Measurements from ENCODE around the gene INAFM2.

The INAFM2 gene

GRCh38 chr15:40365624-40366456 lies 42.3 kb downstream of the INAFM2 start:
- FAIRE-seq, result no peak

GRCh38 chr15:40366457-40367370 lies 43.2 kb downstream of the INAFM2 start:
- FAIRE-seq, result no peak

GRCh38 chr15:40367371-40367685 lies 43.8 kb downstream of the INAFM2 start:
- no peak for FAIRE-seq

- no peak for FAIRE-seq
These were observed 44.5 kb downstream of the INAFM2 start for GRCh38 chr15:40367686-40368611.

- no peak for FAIRE-seq
These were observed 45.4 kb downstream of the INAFM2 start for GRCh38 chr15:40368719-40369473.

- no peak for FAIRE-seq
These were observed 46.0 kb downstream of the INAFM2 start for GRCh38 chr15:40369474-40369869.

GRCh38 chr15:40369971-40370370 lies 46.5 kb downstream of the INAFM2 start:
- no peak for FAIRE-seq

- FAIRE-seq, result no peak
These were observed 49.5 kb downstream of the INAFM2 start for GRCh38 chr15:40372981-40373380.

Data from colon (tissue), 2 donors.